ENCODE results near the gene CDH4. TPM values are rescaled to one million over a fixed set of nuclear protein-coding genes. Genes with fewer than 3 reads are reported as not detected.

Gene CDH4
- total and polyA plus RNA-seq, 9 of the 15 experiments (the other 6 are each of a cell fraction or from before 2014, with no cell fraction given), result 0.04 TPM; not detected in 8

DNA sequence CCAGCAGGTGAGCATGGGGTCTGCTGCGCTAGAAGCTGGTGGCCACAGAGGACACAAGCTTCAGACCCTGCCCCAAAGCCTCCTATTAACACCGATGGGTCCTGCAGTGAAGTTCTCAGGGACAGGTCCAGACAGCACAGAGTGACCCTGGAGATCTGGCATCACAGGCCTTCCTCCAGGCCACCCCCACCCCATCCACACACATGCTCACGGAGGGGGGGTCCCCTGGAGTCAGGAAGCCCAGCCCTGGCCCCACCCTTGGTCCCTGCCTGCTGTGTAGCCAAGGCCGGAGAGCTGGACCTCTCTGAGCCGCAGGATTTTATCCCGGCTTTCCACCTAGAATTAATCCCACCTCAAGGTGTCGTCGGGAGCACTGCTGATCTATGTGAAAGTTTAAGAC is 646.3 kb downstream of the CDH4 start:
- intact Hi-C loops (cut with micrococcal nuclease), result no loop called here
- WGBS (ENCODE audit: insufficient coverage, low coverage, missing lambda C conversion rate), result 1% methylated on average over 8 of the region's 8 CpGs
- POLR2A ChIA-PET, result interaction anchor here (0.7 to 0.8 kb wide), 2 partner anchors 10 to 90 kb away, joined by 3 read pairs; no protein-coding TSS in a partner anchor
- H3K27me3 ChIP-seq (ENCODE audit: control insufficient read depth in 2 of 2, insufficient read depth in 2 of 2, low read length in 2 of 2), result peaks cover 23 to 75% of the 10 kb centered on the region in 2 experiments; a peak in 4 of 5 replicates
- ATAC-seq, result no peak
- peaks cover 15% of the 10 kb centered on the region; the same call in 1 of the 2 replicates for H4K20me1 ChIP-seq (replicated peaks; ENCODE audit: control insufficient read depth, insufficient read depth, low read length)
- TF ChIP-seq ETS2 (tag; IDR thresholded peaks at IDR 0.05; ENCODE audit: borderline replicate concordance, poor library complexity, severe bottlenecking), result no peak
- no peak for TF ChIP-seq ETV6 (IDR thresholded peaks at IDR 0.05; ENCODE audit: borderline replicate concordance in 1 of 2, low read depth in 2 of 2, low read length in 1 of 2)
- no peak for TF ChIP-seq ETV6 (CRISPR knock-in tag; IDR thresholded peaks at IDR 0.05; ENCODE audit: borderline replicate concordance)
- no peak overlapping the region for H2AFZ ChIP-seq (ENCODE audit: low read depth, low read length)
- H3K9ac ChIP-seq (ENCODE audit: insufficient read depth in 1 of 2, low read depth in 2 of 2, low read length in 2 of 2), result no peak overlapping the region
- H3K9me3 ChIP-seq (replicated peaks; ENCODE audit: control insufficient read depth, insufficient read depth, low read depth, low read length), result no peaks in the 10 kb centered on the region
- no peak overlapping the region for H3K4me3 ChIP-seq
- H3K9me1 ChIP-seq (ENCODE audit: control insufficient read depth, insufficient read depth, low read length), result no peaks in the 10 kb centered on the region
- H3K4me2 ChIP-seq (ENCODE audit: insufficient read depth, low read length), result no peak overlapping the region
- H3K36me3 ChIP-seq (ENCODE audit: control insufficient read depth, insufficient read depth, low read length), result no peaks in the 10 kb centered on the region
- H3K4me1 ChIP-seq (replicated peaks in 1 of 2; ENCODE audit: control insufficient read depth in 2 of 2, insufficient read depth in 2 of 2, low read length in 2 of 2), result peaks cover 0 to 16% of the 10 kb centered on the region in 2 experiments; a peak in 2 of 5 replicates
- BruUV-seq (replicated peaks), result no TSS peak
- CTCF ChIA-PET (ENCODE audit: low intra/inter-chr PET ratio), result no interaction called here
- H3K79me2 ChIP-seq (ENCODE audit: control insufficient read depth, insufficient read depth, low read length), result no peaks in the 10 kb centered on the region
- DNase-seq (ENCODE audit: extremely low read depth in 1 of 4, low spot score in 3 of 4), result no peak
- H3K27ac ChIP-seq (ENCODE audit: extremely low read depth, low read depth, low read length), result no peak overlapping the region
- in situ Hi-C loops (cut with MboI), result loop anchor here (25.0 kb wide), 1 partner anchor 1686 kb away; no protein-coding TSS in a partner anchor
- FAIRE-seq, result no peak
